Vagina (tissue), 2 donors: ENCODE results near the gene PLA2G4C. TPM values are rescaled to one million over a fixed set of nuclear protein-coding genes. Genes with fewer than 3 reads are reported as not detected.

Experiments
- DNase-seq, 2 donors: peaks; one replicate each; pipeline ENCODE4 v3.0.0-alpha.2; 2017; ENCODE audit errors: extremely low spot score in 2 of 2
- H3K27ac ChIP-seq: fragments of 200-600 bp; sonication (generic); one replicate; pipeline ENCODE4 v1.5.1; 2019
- H3K27me3 ChIP-seq: fragments of 200-600 bp; sonication (generic); one replicate; pipeline ENCODE4 v1.5.1; 2019
- H3K36me3 ChIP-seq, 2 donors: fragments of 200-600 bp; sonication (generic); one replicate each; pipeline ENCODE4 v1.5.1; 2017 to 2019
- H3K4me1 ChIP-seq: fragments of 200-600 bp; sonication (generic); one replicate; pipeline ENCODE4 v1.5.1; 2019
- H3K4me3 ChIP-seq, 2 donors: fragments of 200-600 bp; sonication (generic); 1 replicate in 1 of 2; 2 replicates in 1 of 2; pipeline ENCODE4 v1.5.1; 2016 to 2019
- H3K9me3 ChIP-seq: fragments of 200-600 bp; sonication (generic); one replicate; pipeline ENCODE4 v1.5.1; 2019
- POLR2A ChIP-seq, 2 donors: fragments of 450-650 bp; IDR thresholded peaks; one replicate each; pipeline ENCODE4 v1.6.1; 2017; ENCODE audit warnings: antibody characterized with exemption in 2 of 2, mild to moderate bottlenecking in 2 of 2, moderate library complexity in 2 of 2
- POLR2AphosphoS5 ChIP-seq, 2 donors: sonication (generic); formaldehyde crosslinking; IDR thresholded peaks; one replicate each; pipeline ENCODE4 v1.9.0; 2017; ENCODE audit warnings: antibody characterized with exemption in 2 of 2, mild to moderate bottlenecking in 2 of 2, low read depth in 1 of 2; ENCODE audit not compliant: insufficient read depth in 1 of 2
- intact Hi-C: fragments of 100-400 bp; cut with DNase I; formaldehyde crosslinking; loops from one replicate; pipeline ENCODE4 v1.15.1; 2023
- total RNA-seq: library from RNA; depleted of rRNA; stranded (reverse); fragments of >200 nt; gene quantifications from one replicate; pipeline ENCODE4 v1.2.3, GENCODE V29; 2016
- TF ChIP-seq, protein P1 (sequence below), 3 experiments: fragments of 450-650 bp in 2 of 3; fragments of 200-600 bp in 1 of 3; sonication (generic) in 1 of 3; IDR thresholded peaks; one replicate each; pipeline ENCODE4 v1.5.1; 2017 to 2019; ENCODE audit warnings: antibody characterized with exemption in 3 of 3, mild to moderate bottlenecking in 2 of 3, moderate library complexity in 2 of 3

Gene PLA2G4C
- total RNA-seq, 1 donor from 2014 or later: 7.1 TPM

GRCh38 chr19:48069435-48069834, 41.2 kb downstream of the PLA2G4C start:
- no peak overlapping the region for H3K4me3 ChIP-seq
- no peak overlapping the region for H3K27ac ChIP-seq
- TF ChIP-seq POLR2A (IDR thresholded peaks at IDR 0.05): no peak
- TF ChIP-seq POLR2AphosphoS5 (IDR thresholded peaks at IDR 0.05; ENCODE audit: insufficient read depth in 1 of 2, low read depth in 1 of 2): no peak
- TF ChIP-seq, protein P1, sequence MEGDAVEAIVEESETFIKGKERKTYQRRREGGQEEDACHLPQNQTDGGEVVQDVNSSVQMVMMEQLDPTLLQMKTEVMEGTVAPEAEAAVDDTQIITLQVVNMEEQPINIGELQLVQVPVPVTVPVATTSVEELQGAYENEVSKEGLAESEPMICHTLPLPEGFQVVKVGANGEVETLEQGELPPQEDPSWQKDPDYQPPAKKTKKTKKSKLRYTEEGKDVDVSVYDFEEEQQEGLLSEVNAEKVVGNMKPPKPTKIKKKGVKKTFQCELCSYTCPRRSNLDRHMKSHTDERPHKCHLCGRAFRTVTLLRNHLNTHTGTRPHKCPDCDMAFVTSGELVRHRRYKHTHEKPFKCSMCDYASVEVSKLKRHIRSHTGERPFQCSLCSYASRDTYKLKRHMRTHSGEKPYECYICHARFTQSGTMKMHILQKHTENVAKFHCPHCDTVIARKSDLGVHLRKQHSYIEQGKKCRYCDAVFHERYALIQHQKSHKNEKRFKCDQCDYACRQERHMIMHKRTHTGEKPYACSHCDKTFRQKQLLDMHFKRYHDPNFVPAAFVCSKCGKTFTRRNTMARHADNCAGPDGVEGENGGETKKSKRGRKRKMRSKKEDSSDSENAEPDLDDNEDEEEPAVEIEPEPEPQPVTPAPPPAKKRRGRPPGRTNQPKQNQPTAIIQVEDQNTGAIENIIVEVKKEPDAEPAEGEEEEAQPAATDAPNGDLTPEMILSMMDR (IDR thresholded peaks at IDR 0.05): no peak
- H3K9me3 ChIP-seq: no peaks in the 10 kb centered on the region
- no peaks in the 10 kb centered on the region for H3K36me3 ChIP-seq
- DNase-seq: no peak
- no peaks in the 10 kb centered on the region for H3K4me1 ChIP-seq
- H3K27me3 ChIP-seq: no peaks in the 10 kb centered on the region
- intact Hi-C loops: no loop called here

GRCh38 chr19:48064509-48064908, 46.1 kb downstream of the PLA2G4C start:
- no peak for DNase-seq
- no peaks in the 10 kb centered on the region for H3K4me1 ChIP-seq
- H3K27ac ChIP-seq: no peak overlapping the region
- TF ChIP-seq, protein P1 (IDR thresholded peaks at IDR 0.05): no peak
- TF ChIP-seq POLR2A (IDR thresholded peaks at IDR 0.05) (no peak), POLR2AphosphoS5 (IDR thresholded peaks at IDR 0.05; ENCODE audit: insufficient read depth in 1 of 2, low read depth in 1 of 2) (no peak)
- intact Hi-C loops: no loop called here
- H3K4me3 ChIP-seq: no peak overlapping the region
- no peaks in the 10 kb centered on the region for H3K9me3 ChIP-seq
- no peaks in the 10 kb centered on the region for H3K27me3 ChIP-seq
- H3K36me3 ChIP-seq: no peaks in the 10 kb centered on the region

GRCh38 chr19:48061401-48062344, 48.9 kb downstream of the PLA2G4C start:
- no peak for DNase-seq
- intact Hi-C loops: no loop called here
- no peaks in the 10 kb centered on the region for H3K27me3 ChIP-seq
- H3K4me3 ChIP-seq: no peak overlapping the region
- no peak overlapping the region for H3K27ac ChIP-seq
- TF ChIP-seq POLR2A (IDR thresholded peaks at IDR 0.05) (no peak), POLR2AphosphoS5 (IDR thresholded peaks at IDR 0.05; ENCODE audit: insufficient read depth in 1 of 2, low read depth in 1 of 2) (no peak)
- TF ChIP-seq, protein P1 (IDR thresholded peaks at IDR 0.05): no peak
- no peaks in the 10 kb centered on the region for H3K36me3 ChIP-seq
- H3K9me3 ChIP-seq: no peaks in the 10 kb centered on the region
- no peaks in the 10 kb centered on the region for H3K4me1 ChIP-seq

DNA sequence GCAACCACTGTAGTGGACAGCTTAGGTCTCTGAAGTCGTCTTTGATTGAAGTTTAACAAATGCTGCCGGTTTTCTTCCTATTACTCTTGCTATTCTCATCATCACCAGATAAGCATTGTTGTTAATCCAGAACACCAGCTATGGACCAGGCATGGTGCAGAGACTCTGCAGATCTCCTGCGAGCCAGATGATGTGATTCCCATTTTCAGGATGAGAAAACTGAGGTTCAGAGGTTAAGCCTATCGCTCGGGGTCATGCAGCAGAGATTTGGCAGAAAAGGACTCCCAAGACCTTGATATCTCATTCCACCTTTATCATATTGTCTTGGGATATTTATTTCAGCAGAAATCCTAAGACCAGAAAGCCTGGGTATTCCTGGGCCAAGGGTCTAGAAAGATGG, 50.2 kb downstream of the PLA2G4C start:
- no peaks in the 10 kb centered on the region for H3K9me3 ChIP-seq
- no peak overlapping the region for H3K4me3 ChIP-seq
- H3K36me3 ChIP-seq: no peaks in the 10 kb centered on the region
- no peak for DNase-seq
- H3K27ac ChIP-seq: no peak overlapping the region
- no peaks in the 10 kb centered on the region for H3K4me1 ChIP-seq
- intact Hi-C loops: no loop called here
- H3K27me3 ChIP-seq: no peaks in the 10 kb centered on the region
- TF ChIP-seq POLR2AphosphoS5 (IDR thresholded peaks at IDR 0.05; ENCODE audit: insufficient read depth in 1 of 2, low read depth in 1 of 2) (no peak), POLR2A (IDR thresholded peaks at IDR 0.05) (no peak)
- TF ChIP-seq, protein P1 (IDR thresholded peaks at IDR 0.05): no peak

- no peak overlapping the region for H3K27ac ChIP-seq
- intact Hi-C loops: no loop called here
- no peaks in the 10 kb centered on the region for H3K36me3 ChIP-seq
- no peak for TF ChIP-seq POLR2A (IDR thresholded peaks at IDR 0.05)
- TF ChIP-seq POLR2AphosphoS5 (IDR thresholded peaks at IDR 0.05; ENCODE audit: insufficient read depth in 1 of 2, low read depth in 1 of 2): no peak
- TF ChIP-seq, protein P1 (IDR thresholded peaks at IDR 0.05): no peak
- no peaks in the 10 kb centered on the region for H3K9me3 ChIP-seq
- no peak for DNase-seq
- H3K4me3 ChIP-seq: no peak overlapping the region
- H3K27me3 ChIP-seq: no peaks in the 10 kb centered on the region
- H3K4me1 ChIP-seq: no peaks in the 10 kb centered on the region
Observed at GRCh38 chr19:48059331-48059730, 51.3 kb downstream of the PLA2G4C start.
